GM19238 (cell line): ENCODE data around the gene TMEM106C.

Experiments used
- DNase-seq: peaks from one replicate; pipeline ENCODE4 v3.0.0; 2011; ENCODE audit warnings: low spot score; ENCODE audit not compliant: insufficient read length

TMEM106C gene

DNA sequence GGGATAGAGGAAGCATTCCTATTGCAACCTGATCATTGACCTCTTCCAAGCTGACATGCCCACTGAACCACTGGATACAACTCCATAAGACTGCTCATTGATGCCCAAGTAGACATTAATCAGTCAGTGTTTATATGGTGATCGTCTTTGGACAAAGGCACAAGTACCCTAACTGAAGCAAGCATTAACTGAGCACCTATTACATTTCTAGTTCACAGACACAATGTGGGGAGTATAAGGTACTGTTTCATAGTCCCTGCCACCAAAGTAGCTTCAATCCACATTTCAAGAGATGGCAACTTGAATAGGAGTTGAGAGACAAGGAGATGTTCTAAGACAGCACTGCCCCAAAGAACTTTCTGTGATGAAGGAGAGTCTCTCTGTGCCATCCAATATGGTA, 51.7 kb downstream of the TMEM106C start:
- DNase-seq: no peak

DNA sequence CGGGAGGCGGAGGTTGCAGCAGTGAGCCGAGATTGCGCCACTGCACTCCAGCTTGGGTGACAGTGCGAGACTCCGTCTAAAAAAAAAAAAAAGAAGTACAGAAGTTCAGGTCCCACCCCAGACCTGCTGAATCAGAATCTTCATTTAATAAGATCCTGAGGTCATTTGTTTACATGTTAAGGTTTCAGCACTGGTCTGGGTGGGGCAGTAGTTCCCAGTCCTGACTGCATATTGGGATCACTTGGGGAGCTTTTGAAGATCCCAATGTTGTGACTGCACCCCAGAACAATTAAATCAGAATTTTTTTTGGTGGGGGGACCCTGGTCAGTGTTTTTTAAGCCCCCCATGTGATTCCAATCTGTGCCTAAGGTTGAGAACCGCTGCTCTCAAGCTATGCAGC, 52.6 kb downstream of the TMEM106C start:
- DNase-seq: no peak

DNA sequence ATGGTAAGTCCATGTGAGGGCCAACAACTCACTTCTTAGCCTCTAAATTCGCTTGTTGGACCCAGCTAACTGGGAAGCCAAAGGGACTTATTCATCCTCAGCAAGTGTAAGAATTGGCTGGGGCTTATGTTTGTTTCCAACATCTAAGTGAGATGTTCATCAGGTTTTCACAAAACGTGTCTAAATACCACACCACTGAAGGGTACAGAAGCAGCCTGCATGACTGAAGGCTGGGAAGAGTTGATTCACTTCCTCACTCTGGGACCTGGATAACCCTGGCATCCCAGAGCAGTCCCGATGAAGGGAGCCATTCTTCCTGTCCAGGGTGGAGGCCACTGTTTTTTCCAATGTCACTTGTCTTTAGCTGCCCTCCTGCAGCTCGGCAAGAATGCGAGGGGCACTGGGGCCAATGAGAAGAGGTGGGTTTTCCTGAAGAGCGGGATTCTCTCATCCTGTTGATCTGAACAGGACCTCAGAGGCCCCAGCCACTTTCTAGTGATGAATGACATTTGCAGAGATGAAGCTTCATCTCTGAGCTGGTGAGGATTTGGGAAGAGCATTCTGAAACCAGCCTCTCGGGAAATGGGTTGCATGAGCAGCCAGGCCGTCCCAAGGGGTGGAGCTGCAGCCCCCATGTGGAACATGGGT, 53.1 kb downstream of the TMEM106C start:
- DNase-seq: no peak

DNA sequence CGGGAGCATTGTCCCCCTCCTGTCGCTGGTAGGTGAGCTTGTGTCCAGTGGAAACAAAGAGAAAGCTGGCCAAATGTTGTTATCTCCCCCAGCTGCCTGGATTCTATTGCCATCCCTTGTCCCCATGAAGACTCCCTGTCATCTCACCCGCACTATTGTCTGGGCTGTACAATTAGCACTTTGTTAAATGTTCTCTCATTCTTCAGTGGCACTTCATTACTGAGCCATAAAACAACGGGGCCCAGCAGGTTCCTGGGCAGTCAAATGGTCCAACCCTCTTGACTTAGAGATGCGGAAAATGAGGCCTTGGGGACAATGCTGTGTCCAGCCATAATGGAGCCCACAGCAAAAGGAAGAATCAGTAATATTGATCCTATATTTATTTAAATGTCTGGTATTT, 54.1 kb downstream of the TMEM106C start:
- DNase-seq: no peak

DNA sequence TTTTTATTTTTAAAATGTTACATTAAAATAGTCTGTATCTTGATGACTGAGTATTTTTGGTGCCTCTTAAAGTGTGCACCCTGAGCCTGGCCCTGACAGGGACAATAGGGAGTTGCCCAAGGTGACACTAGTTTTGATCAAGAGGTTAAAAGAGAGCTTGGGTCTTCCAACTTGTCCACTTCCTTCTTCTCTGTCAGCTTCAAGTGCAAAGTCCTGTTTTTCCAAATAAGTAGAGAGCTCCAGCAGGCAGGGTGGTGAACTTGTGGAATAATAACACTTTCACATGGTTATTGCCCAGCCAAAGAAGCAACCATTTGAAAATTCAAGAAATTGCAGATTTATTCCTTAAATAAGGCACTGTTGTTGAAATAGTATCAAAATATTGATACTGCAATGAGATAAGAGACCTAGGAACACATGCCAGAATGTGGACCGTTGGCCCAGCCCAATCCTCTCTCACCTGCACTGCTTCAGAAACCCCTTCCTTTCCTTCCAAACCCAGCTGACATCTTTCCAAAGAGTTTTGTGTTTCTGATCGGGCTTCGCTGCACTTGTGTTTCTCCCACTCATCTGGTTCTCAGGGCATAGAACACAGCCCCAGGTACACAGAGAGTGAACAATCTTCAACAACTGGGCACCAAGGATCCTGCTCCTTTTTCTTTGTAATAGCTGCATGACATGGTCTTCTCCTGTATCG, 54.7 kb downstream of the TMEM106C start:
- no peak for DNase-seq
